Ovary (tissue), 9 donors: ENCODE measurements around the gene MEG3. TPM values are rescaled to one million over a fixed set of nuclear protein-coding genes. Genes with fewer than 3 reads are reported as not detected.

Source experiments
- DNase-seq, 5 donors: peaks; one replicate each; pipeline ENCODE4 v3.0.0-alpha.2; 2019 to 2020
- H3K27ac ChIP-seq, 2 donors: fragments of 200-600 bp; one replicate each; pipeline versions ENCODE4 v1.5.1 to v1.8.0; 2019 to 2022
- H3K27me3 ChIP-seq: fragments of 200-600 bp; one replicate; pipeline ENCODE4 v1.8.0; 2022
- H3K36me3 ChIP-seq: fragments of 200-600 bp; sonication (generic); one replicate; pipeline ENCODE4 v1.5.1; 2019
- H3K4me1 ChIP-seq: one replicate; pipeline ENCODE4 v1.8.1; 2013; ENCODE audit warnings: mild to moderate bottlenecking, moderate library complexity; ENCODE audit not compliant: insufficient read depth
- H3K4me3 ChIP-seq: fragments of 200-600 bp; sonication (generic); one replicate; pipeline ENCODE4 v1.5.1; 2017
- H3K9me3 ChIP-seq, 2 donors: fragments of 200-600 bp in 1 of 2; sonication (generic) in 1 of 2; one replicate each; pipeline versions ENCODE4 v1.5.1 to v1.8.1; 2013 to 2019; ENCODE audit warnings: mild to moderate bottlenecking in 1 of 2, moderate library complexity in 1 of 2
- CTCF ChIP-seq, 3 donors: fragments of 450-650 bp in 2 of 3; fragments of 200-600 bp in 1 of 3; IDR thresholded peaks; one replicate each; pipeline versions ENCODE4 v1.5.1 to v1.8.0; 2016 to 2022; ENCODE audit warnings: antibody characterized with exemption in 3 of 3, mild to moderate bottlenecking in 1 of 3
- EP300 ChIP-seq: sonication (generic); formaldehyde crosslinking; IDR thresholded peaks from one replicate; pipeline ENCODE4 v1.6.1; 2017; ENCODE audit warnings: antibody characterized with exemption
- POLR2A ChIP-seq: fragments of 450-650 bp; IDR thresholded peaks from one replicate; pipeline ENCODE4 v1.6.1; 2017; ENCODE audit warnings: antibody characterized with exemption, mild to moderate bottlenecking, moderate library complexity
- WGBS, 3 donors: extraction: QIAGEN DNeasy Blood & Tissue Kit in 1 of 3; methylation state at CpG; one replicate each; pipeline versions ENCODE4 v1.1.5 to v1.1.7; 2013 to 2017; 5-methylcytosine and 5-hydroxymethylcytosine counted together
- intact Hi-C, 4 donors: fragments of 100-400 bp; cut with DNase I; formaldehyde crosslinking; loops; one replicate each; pipeline versions ENCODE4 v1.11.0 to v1.15.1; 2022 to 2023
- polyA plus RNA-seq, 2 donors: library from polyadenylated mRNA; stranded (reverse); fragments of 200-250 nt in 1 of 2; fragments of 350-450 nt in 1 of 2; fragmentation: Illumina TruSeq in 1 of 2; extraction: RNeasy Lipid Tissue Mini Kit (QIAGEN cat#74804) in 1 of 2; gene quantifications; one replicate each; pipeline ENCODE4 v1.2.3, GENCODE V29; 2013 to 2014
- total RNA-seq, 7 donors: library from RNA; depleted of rRNA in 2 of 7; stranded (reverse); fragments of >200 nt in 2 of 7; fragmentation: NEBNext Ultra II Directional in 3 of 7; extraction: Animal tissue kit (Norgen Biotek cat#: 25700) in 3 of 7; gene quantifications; one replicate each; pipeline versions ENCODE4 v1.1.0 to v1.2.4, GENCODE V29; 2016 to 2023
- donor health status: DM: no; HTN: no; CAD: no; lungs with moderate emphysema.
- donor health status: DM: no; HTN: no; CAD: no.
- donor health status: Bipolar disorder and iron deficiency.
- donor health status: DM: yes; HTN: yes; CAD: no.
- donor health status: DM: no; HTN: no; CAD: no.
- donor health status: DM: yes; HTN: yes; CAD: no.

MEG3 gene
- total and polyA plus RNA-seq, 9 donors: 186 to 1,950 (median 396) TPM

GRCh38 chr14:100836941-100837804 lies 11.3 kb downstream of the MEG3 start:
- no peaks in the 10 kb centered on the region for H3K27me3 ChIP-seq
- no peak overlapping the region for H3K27ac ChIP-seq
- intact Hi-C loops: no loop called here
- no peaks in the 10 kb centered on the region for H3K4me1 ChIP-seq
- TF ChIP-seq EP300 (no peak), CTCF (IDR thresholded peaks at IDR 0.05) (no peak), POLR2A (no peak)
- 70 to 78% (median 74%) methylated on average over 26 of the region's 26 CpGs for WGBS, 3 donors
- H3K4me3 ChIP-seq: no peak overlapping the region
- peak in 1 of 5 donors; percentile 44 for DNase-seq
- no peaks in the 10 kb centered on the region for H3K36me3 ChIP-seq
- no peaks in the 10 kb centered on the region for H3K9me3 ChIP-seq

- 82 to 88% (median 88%) methylated on average over 8 of the region's 8 CpGs for WGBS, 3 donors
- TF ChIP-seq EP300: no peak
- TF ChIP-seq CTCF (IDR thresholded peaks at IDR 0.05): no peak
- TF ChIP-seq POLR2A: no peak
- Histone ChIP-seq H3K36me3 (no peaks in the 10 kb centered on the region), H3K27me3 (no peaks in the 10 kb centered on the region), H3K4me1 (no peaks in the 10 kb centered on the region), H3K9me3 (no peaks in the 10 kb centered on the region), H3K27ac (no peak overlapping the region), H3K4me3 (no peak overlapping the region)
- intact Hi-C loops: no loop called here
- DNase-seq: no peak
Measured at GRCh38 chr14:100837805-100838350, 12.0 kb downstream of the MEG3 start.

GRCh38 chr14:100838493-100839314 lies 12.8 kb downstream of the MEG3 start:
- H3K27ac ChIP-seq: no peak overlapping the region
- TF ChIP-seq EP300: no peak
- TF ChIP-seq CTCF (IDR thresholded peaks at IDR 0.05): no peak
- no peak for DNase-seq
- no peaks in the 10 kb centered on the region for H3K36me3 ChIP-seq
- H3K4me1 ChIP-seq: no peaks in the 10 kb centered on the region
- no peaks in the 10 kb centered on the region for H3K9me3 ChIP-seq
- H3K4me3 ChIP-seq: no peak overlapping the region
- intact Hi-C loops: no loop called here
- WGBS, 3 donors: 72 to 83% (median 78%) methylated on average over 14 of the region's 14 CpGs
- no peaks in the 10 kb centered on the region for H3K27me3 ChIP-seq

GRCh38 chr14:100839315-100839585 lies 13.3 kb downstream of the MEG3 start:
- Histone ChIP-seq H3K4me3 (no peak overlapping the region), H3K27me3 (no peaks in the 10 kb centered on the region), H3K27ac (no peak overlapping the region), H3K36me3 (no peaks in the 10 kb centered on the region), H3K4me1 (no peaks in the 10 kb centered on the region), H3K9me3 (no peaks in the 10 kb centered on the region)
- no peak for DNase-seq
- TF ChIP-seq POLR2A: no peak
- TF ChIP-seq CTCF (IDR thresholded peaks at IDR 0.05): no peak
- TF ChIP-seq EP300: no peak
- WGBS, 3 donors: 57 to 72% (median 71%) methylated on average over 4 of the region's 4 CpGs
- intact Hi-C loops: no loop called here
